ENCODE data around the gene UGT3A2.

Gene UGT3A2

DNA sequence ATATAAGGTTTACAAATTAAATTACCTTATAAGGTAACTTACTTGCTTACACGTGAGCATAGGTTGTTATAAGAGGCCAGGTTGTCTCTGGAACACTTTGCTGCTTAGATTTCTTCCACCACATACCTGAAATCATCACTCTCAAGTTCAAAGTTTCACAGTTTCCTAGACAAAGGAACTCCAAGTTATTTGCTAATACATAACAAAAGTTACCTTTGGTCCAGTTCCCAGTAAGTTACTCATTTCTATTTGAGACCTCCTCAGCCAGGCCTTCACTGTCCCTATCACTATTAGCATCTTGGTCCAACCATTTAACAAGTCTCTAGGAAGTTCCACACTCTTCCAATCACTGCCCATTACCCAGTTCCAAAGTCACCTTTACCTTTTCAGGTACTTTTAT is 57.0 kb downstream of the UGT3A2 start:
- Histone ChIP-seq H3K27ac (ENCODE audit: insufficient read depth, low read depth, low read length, poor library complexity, severe bottlenecking) (no peak overlapping the region), H3K4me3 (ENCODE audit: insufficient read depth, low read depth, low read length) (no peak overlapping the region), H3K4me1 (ENCODE audit: control insufficient read depth, insufficient read depth, low read length) (no peaks in the 10 kb centered on the region), H3K27me3 (ENCODE audit: control insufficient read depth, insufficient read depth, low read length, poor library complexity, severe bottlenecking) (no peaks in the 10 kb centered on the region), H3K9me3 (ENCODE audit: control insufficient read depth, low read length) (peaks cover 10% of the 10 kb centered on the region), H3K36me3 (ENCODE audit: control insufficient read depth, insufficient read depth, low read length) (no peaks in the 10 kb centered on the region)
- 63 to 73% methylated on average over 1 of the region's 1 CpG for WGBS, 2 experiments

DNA sequence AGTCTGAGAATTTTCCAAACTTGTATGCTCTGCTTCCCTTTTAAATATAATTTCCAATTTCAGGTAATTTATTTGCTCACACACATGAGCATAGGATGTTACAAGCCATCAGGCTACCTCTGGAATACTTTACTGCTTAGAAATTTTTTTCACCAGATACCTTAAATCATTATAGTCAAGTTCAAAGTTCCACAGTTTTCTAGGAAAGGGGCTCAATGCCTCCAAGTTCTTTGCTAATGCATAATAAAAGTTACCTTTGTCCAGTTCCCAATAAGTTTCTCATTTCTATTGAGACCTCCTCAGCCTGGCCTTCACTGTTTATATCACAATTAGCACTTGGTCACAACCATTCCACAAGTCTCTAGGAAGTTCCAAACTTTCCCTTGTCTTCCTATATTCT is 59.3 kb downstream of the UGT3A2 start:
- Histone ChIP-seq H3K9me3 (ENCODE audit: control insufficient read depth, low read length) (peaks cover 2% of the 10 kb centered on the region), H3K27ac (ENCODE audit: insufficient read depth, low read depth, low read length, poor library complexity, severe bottlenecking) (no peak overlapping the region), H3K27me3 (ENCODE audit: control insufficient read depth, insufficient read depth, low read length, poor library complexity, severe bottlenecking) (no peaks in the 10 kb centered on the region), H3K36me3 (ENCODE audit: control insufficient read depth, insufficient read depth, low read length) (no peaks in the 10 kb centered on the region), H3K4me1 (ENCODE audit: control insufficient read depth, insufficient read depth, low read length) (no peaks in the 10 kb centered on the region), H3K4me3 (ENCODE audit: insufficient read depth, low read depth, low read length) (no peak overlapping the region)

DNA sequence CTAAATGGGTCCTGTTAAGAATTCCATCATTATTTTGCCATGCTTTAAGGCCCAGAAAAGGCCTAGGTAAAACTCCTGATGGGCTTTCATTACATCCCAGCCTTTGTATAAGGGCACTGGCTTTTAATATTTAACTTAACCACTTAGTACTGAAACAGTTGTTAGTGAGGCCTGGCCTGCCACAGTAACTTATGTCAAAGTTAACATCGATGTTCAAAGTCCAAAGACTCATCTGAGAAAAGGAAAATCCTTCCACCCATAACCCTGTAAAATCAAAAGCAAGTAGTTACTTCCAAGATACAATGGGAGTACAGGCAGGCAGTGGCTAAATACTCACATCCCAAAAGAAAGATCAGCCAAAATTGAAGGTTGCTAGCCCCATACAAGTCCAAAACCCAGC is 60.5 kb downstream of the UGT3A2 start:
- Histone ChIP-seq H3K4me3 (ENCODE audit: insufficient read depth, low read depth, low read length) (no peak overlapping the region), H3K9me3 (ENCODE audit: control insufficient read depth, low read length) (no peaks in the 10 kb centered on the region), H3K27ac (ENCODE audit: insufficient read depth, low read depth, low read length, poor library complexity, severe bottlenecking) (no peak overlapping the region), H3K27me3 (ENCODE audit: control insufficient read depth, insufficient read depth, low read length, poor library complexity, severe bottlenecking) (no peaks in the 10 kb centered on the region), H3K36me3 (ENCODE audit: control insufficient read depth, insufficient read depth, low read length) (no peaks in the 10 kb centered on the region), H3K4me1 (ENCODE audit: control insufficient read depth, insufficient read depth, low read length) (no peaks in the 10 kb centered on the region)
- 89 to 100% methylated on average over 1 of the region's 1 CpG for WGBS, 2 experiments

DNA sequence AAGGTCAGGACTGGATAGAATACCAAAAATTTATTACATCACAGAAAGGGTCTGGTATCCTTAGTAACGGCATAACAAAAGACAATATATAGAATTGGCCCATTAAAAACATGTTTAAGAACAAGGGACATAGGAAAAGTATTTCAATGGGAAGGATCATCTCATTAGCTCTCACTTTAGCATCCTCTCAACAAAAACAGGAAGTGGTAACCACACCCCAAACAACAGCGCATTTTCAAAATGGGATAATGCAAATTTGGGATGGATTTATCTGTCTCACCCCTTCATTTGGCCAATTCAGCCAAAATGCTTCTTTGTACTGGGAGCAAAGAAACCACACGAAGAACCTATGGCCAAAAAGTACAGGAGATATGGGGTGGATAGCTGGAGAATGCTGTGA is 65.7 kb downstream of the UGT3A2 start:
- 87 to 88% methylated on average over 2 to 3 of the region's 3 CpGs for WGBS, 2 experiments
- Histone ChIP-seq H3K27me3 (ENCODE audit: control insufficient read depth, insufficient read depth, low read length, poor library complexity, severe bottlenecking) (no peaks in the 10 kb centered on the region), H3K4me3 (ENCODE audit: insufficient read depth, low read depth, low read length) (no peak overlapping the region)

DNA sequence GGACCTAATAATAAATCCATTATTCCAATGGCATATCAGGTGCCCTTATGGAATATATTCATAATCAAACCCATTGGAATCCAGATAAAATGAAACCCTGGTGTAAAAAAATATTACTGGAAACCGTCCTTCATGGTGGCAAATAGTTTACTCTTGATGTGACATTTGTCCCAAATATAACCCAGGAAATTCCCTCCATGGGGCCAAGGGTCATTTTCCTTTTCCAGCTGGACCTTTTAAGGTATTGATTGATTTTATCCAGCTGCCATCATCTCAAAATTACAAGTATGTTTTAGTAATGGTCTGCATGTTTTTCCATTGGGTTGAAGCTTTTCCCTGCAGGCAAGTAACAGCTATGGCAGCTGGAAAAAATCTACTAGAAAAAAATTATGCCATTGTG is 67.1 kb downstream of the UGT3A2 start:
- Histone ChIP-seq H3K27ac (ENCODE audit: insufficient read depth, low read depth, low read length, poor library complexity, severe bottlenecking) (no peak overlapping the region), H3K9me3 (ENCODE audit: control insufficient read depth, low read length) (no peaks in the 10 kb centered on the region), H3K4me1 (ENCODE audit: control insufficient read depth, insufficient read depth, low read length) (no peaks in the 10 kb centered on the region), H3K4me3 (ENCODE audit: insufficient read depth, low read depth, low read length) (no peak overlapping the region), H3K36me3 (ENCODE audit: control insufficient read depth, insufficient read depth, low read length) (no peaks in the 10 kb centered on the region), H3K27me3 (ENCODE audit: control insufficient read depth, insufficient read depth, low read length, poor library complexity, severe bottlenecking) (no peaks in the 10 kb centered on the region)
- WGBS, 2 experiments: 100% methylated on average over 1 of the region's 1 CpG; no CpG with 5 or more reads in 1 of the 2 experiments

More for the DNA sequence above, 65.7 kb downstream of the UGT3A2 start:
- Histone ChIP-seq H3K9me3 (ENCODE audit: control insufficient read depth, low read length) (no peaks in the 10 kb centered on the region), H3K27ac (ENCODE audit: insufficient read depth, low read depth, low read length, poor library complexity, severe bottlenecking) (no peak overlapping the region), H3K4me1 (ENCODE audit: control insufficient read depth, insufficient read depth, low read length) (no peaks in the 10 kb centered on the region), H3K36me3 (ENCODE audit: control insufficient read depth, insufficient read depth, low read length) (no peaks in the 10 kb centered on the region)

DNA sequence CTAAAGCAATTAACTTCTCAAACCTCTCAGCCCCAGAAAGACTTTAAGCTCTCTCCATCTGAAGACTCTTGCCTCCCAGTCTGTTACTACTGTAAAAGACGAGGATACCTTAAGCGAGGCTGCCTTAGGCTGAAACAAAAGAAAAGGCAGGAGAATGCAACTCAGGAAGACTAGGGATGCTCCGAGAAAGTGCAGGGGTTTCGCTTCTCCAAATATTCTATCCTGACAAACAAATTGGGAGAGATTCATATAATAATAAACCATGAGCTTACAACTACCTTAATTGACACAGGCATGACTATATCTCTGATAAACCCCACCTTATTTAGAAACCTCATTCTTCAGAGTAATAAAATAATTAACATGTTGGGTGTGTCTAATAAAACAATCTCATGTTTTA is 70.6 kb downstream of the UGT3A2 start:
- no peaks in the 10 kb centered on the region for H3K36me3 ChIP-seq (ENCODE audit: control insufficient read depth, insufficient read depth, low read length)
- no peak overlapping the region for H3K27ac ChIP-seq (ENCODE audit: insufficient read depth, low read depth, low read length, poor library complexity, severe bottlenecking)
- no peaks in the 10 kb centered on the region for H3K27me3 ChIP-seq (ENCODE audit: control insufficient read depth, insufficient read depth, low read length, poor library complexity, severe bottlenecking)
- 89% methylated on average over 4 of the region's 4 CpGs for WGBS, 2 experiments
- no peaks in the 10 kb centered on the region for H3K9me3 ChIP-seq (ENCODE audit: control insufficient read depth, low read length)
- H3K4me1 ChIP-seq (ENCODE audit: control insufficient read depth, insufficient read depth, low read length): peaks cover 4% of the 10 kb centered on the region
- H3K4me3 ChIP-seq (ENCODE audit: insufficient read depth, low read depth, low read length): no peak overlapping the region

DNA sequence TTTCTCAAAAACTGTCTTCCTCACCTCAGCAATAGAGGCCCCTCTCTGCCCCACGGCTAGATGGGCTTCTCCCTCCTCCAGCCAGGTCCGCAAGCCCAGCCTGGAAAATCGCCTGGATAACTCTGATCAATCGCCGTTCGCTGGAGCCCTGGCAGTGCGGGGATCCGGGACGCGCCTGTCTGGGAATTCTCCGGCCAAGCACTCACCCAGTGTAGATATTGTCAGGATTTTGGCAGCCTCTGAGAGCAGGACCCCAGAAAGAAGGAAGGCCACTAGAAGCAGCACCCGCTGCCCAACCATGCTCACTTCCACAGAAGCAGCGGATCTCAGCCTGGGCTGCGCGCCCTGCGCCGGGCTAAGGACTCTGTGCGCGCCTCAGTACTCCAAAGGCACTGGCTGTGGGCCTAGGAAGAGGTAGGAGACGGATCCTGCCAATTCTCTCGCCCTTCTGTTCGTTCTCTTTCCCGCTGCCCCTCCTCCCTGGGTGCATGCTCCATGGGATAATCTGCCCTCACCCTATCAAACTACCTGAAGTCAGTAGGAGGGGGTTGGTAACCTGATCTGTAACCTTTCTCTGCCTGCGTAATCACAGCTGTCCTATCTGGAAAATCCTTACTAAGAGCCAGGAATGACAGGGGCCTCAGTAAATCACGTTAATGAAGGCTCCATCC is 75.6 kb downstream of the UGT3A2 start, which contains the start of gene UGT3A1:
Gene UGT3A1, minus strand, starts transcription at position 450 of the 671 bp plus-strand sequence. Its CDS starts 150 bp downstream, at position 300.
- Histone ChIP-seq H3K36me3 (ENCODE audit: control insufficient read depth, insufficient read depth, low read length) (no peaks in the 10 kb centered on the region), H3K27me3 (ENCODE audit: control insufficient read depth, insufficient read depth, low read length, poor library complexity, severe bottlenecking) (peaks cover 13% of the 10 kb centered on the region), H3K4me1 (ENCODE audit: control insufficient read depth, insufficient read depth, low read length) (peaks cover 9% of the 10 kb centered on the region), H3K4me3 (ENCODE audit: insufficient read depth, low read depth, low read length) (peak within 1 kb of the TSS; percentile 34), H3K9me3 (ENCODE audit: control insufficient read depth, low read length) (no peaks in the 10 kb centered on the region), H3K27ac (ENCODE audit: insufficient read depth, low read depth, low read length, poor library complexity, severe bottlenecking) (no peak within 1 kb of the TSS)
- WGBS, 2 experiments: 5 to 6% methylated on average over 25 of the region's 25 CpGs

DNA sequence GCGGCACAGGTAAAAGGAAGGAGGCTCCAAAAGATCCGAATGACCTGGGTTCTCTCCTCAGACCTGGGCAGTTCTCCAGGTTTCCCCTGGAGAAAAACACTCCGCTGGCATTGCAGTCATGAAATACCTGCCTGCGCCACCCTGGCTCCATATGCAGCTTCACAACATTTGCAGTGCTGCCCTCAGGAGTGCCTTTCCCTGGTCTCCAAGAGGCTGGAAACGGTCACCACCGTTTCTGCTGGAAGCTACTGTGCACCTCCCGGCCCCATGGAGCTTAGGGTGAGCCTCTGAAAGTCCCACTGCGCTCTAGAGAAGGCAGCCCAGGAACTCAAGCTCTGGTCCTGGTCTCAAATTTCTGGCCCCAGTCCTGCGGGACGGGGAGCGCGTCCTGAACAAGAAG is 76.2 kb downstream of the UGT3A2 start:
- Histone ChIP-seq H3K27me3 (ENCODE audit: control insufficient read depth, insufficient read depth, low read length, poor library complexity, severe bottlenecking) (peaks cover 13% of the 10 kb centered on the region), H3K4me1 (ENCODE audit: control insufficient read depth, insufficient read depth, low read length) (peaks cover 9% of the 10 kb centered on the region), H3K4me3 (ENCODE audit: insufficient read depth, low read depth, low read length) (peak overlapping the region; percentile 34), H3K27ac (ENCODE audit: insufficient read depth, low read depth, low read length, poor library complexity, severe bottlenecking) (no peak overlapping the region), H3K36me3 (ENCODE audit: control insufficient read depth, insufficient read depth, low read length) (no peaks in the 10 kb centered on the region), H3K9me3 (ENCODE audit: control insufficient read depth, low read length) (no peaks in the 10 kb centered on the region)
- 31 to 32% methylated on average over 12 of the region's 12 CpGs for WGBS, 2 experiments

DNA sequence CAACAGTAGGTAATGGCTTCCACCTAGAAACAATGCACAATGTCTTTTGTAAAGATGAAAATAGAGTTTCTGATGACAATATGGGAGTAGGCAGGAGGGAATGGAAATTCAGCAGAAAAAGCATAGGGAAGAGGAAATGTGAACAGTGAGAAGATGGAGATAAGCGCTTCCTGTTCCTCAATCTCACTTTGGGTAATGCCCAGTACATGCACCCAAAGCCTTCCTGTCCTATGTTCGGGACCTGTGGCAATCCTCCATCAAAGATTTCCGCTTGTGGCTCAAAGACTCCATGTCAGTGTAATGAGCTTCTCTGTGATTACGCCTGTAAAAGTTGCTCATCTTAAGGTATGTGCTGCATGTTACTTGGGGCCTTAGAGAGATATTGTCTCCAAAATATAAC is 78.2 kb downstream of the UGT3A2 start:
- 79 to 80% methylated on average over 4 of the region's 4 CpGs for WGBS, 2 experiments
- no peak overlapping the region for H3K27ac ChIP-seq (ENCODE audit: insufficient read depth, low read depth, low read length, poor library complexity, severe bottlenecking)
- peaks cover 9% of the 10 kb centered on the region for H3K4me1 ChIP-seq (ENCODE audit: control insufficient read depth, insufficient read depth, low read length)
- H3K4me3 ChIP-seq (ENCODE audit: insufficient read depth, low read depth, low read length): no peak overlapping the region
- H3K27me3 ChIP-seq (ENCODE audit: control insufficient read depth, insufficient read depth, low read length, poor library complexity, severe bottlenecking): peaks cover 13% of the 10 kb centered on the region
- no peaks in the 10 kb centered on the region for H3K9me3 ChIP-seq (ENCODE audit: control insufficient read depth, low read length)
- H3K36me3 ChIP-seq (ENCODE audit: control insufficient read depth, insufficient read depth, low read length): no peaks in the 10 kb centered on the region

DNA sequence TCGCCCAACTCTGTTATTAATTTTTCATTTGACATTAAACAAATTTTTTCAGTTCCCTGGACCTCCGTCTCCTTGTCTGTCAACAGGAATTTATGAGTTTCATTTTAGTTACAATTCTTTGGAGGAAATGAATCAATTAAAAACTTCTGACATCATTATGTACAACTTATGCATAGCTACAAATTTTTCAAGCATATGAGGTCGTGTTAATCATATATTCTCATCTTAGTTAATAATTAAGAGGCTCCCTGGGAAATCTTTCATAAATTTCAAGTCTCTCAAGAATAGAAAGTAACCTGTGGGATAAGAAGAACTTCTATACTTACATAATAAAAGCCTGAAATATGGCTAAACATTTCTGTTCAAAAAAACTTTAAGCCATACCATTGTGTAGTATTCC is 78.9 kb downstream of the UGT3A2 start:
- Histone ChIP-seq H3K4me1 (ENCODE audit: control insufficient read depth, insufficient read depth, low read length) (peaks cover 9% of the 10 kb centered on the region), H3K27ac (ENCODE audit: insufficient read depth, low read depth, low read length, poor library complexity, severe bottlenecking) (no peak overlapping the region), H3K4me3 (ENCODE audit: insufficient read depth, low read depth, low read length) (no peak overlapping the region), H3K36me3 (ENCODE audit: control insufficient read depth, insufficient read depth, low read length) (no peaks in the 10 kb centered on the region), H3K27me3 (ENCODE audit: control insufficient read depth, insufficient read depth, low read length, poor library complexity, severe bottlenecking) (peaks cover 13% of the 10 kb centered on the region), H3K9me3 (ENCODE audit: control insufficient read depth, low read length) (no peaks in the 10 kb centered on the region)
- WGBS, 2 experiments: 85 to 89% methylated on average over 1 of the region's 3 CpGs

Data from ectodermal cell (in vitro differentiated cells).